ENCODE data around the gene BRI3. TPM values are rescaled to one million over a fixed set of nuclear protein-coding genes. Genes with fewer than 3 reads are reported as not detected.
A peak's percentile ranks its signal among the peaks of the same experiment; 100 is the strongest.

BRI3 gene
- total RNA-seq (100 to 1,000 TPM in 4 of 7 donors, 10 to 100 TPM in 3; 59.3 to 264 (median 191) TPM), polyA plus RNA-seq (100 to 1,000 TPM in 2 of 3 donors, 10 to 100 TPM in 1; 100.0 to 229 (median 164) TPM)
- long read RNA-seq, donor 1, transcript BRI3-201 (3 exons, 780 nt): major isoform, 139 of 152 reads
- long read RNA-seq, donor 1, partial matches to known transcripts: 12 of 152 reads
- long read RNA-seq, donor 1, other reads (novel, unspliced or antisense): 0 of 152 reads
- long read RNA-seq, donor 2, transcript BRI3-201 (3 exons, 780 nt): major isoform, 105 of 115 reads
- long read RNA-seq, donor 2, partial matches to known transcripts: 8 of 115 reads
- long read RNA-seq, donor 2, other reads (novel, unspliced or antisense): 0 of 115 reads

GRCh38 chr7:98280791-98281756, at the start of gene BRI3:
TSS of gene BRI3 (plus strand) at chr7:98281686. CDS start at chr7:98281796, 110 bp downstream.
- H3K27ac ChIP-seq: peak within 1 kb of the TSS; percentile 82 to 98 (median 94)
- H3K27me3 ChIP-seq (replicated peaks in 1 of 7): no peaks in the 10 kb centered on the region
- peak; percentile 97 for DNase-seq
- H3K4me1 ChIP-seq: peaks cover 34 to 66% (median 47%) of the 10 kb centered on the region in 6 donors
- no peaks in the 10 kb centered on the region for H3K9me3 ChIP-seq
- WGBS, 5 donors: 0 to 1% (median 1%) methylated on average over 29 to 91 of the region's 92 CpGs
- intact Hi-C loops (cut with DNase I; ENCODE audit: low total_unique reads): no loop called here
- peak within 1 kb of the TSS; percentile 61 to 94 (median 80) for H3K4me3 ChIP-seq
- peak; percentile 15 to 92 (median 65) for TF ChIP-seq POLR2A (IDR thresholded peaks at IDR 0.05)
- TF ChIP-seq POLR2AphosphoS5 (IDR thresholded peaks at IDR 0.05): peak; percentile 92 to 98 (median 94)
- peak in 4 of 11 experiments; percentile 7 to 54 (median 28) for TF ChIP-seq CTCF (IDR thresholded peaks at IDR 0.05 in 8 of 11, conservative IDR thresholded peaks at IDR 0.05 in 3 of 11)
- peaks cover 0 to 32% (median 0%) of the 10 kb centered on the region in 6 donors for H3K36me3 ChIP-seq

GRCh38 chr7:98232263-98232585, 49.3 kb upstream of the BRI3 start:
- H3K36me3 ChIP-seq: peaks cover 0 to 98% (median 68%) of the 10 kb centered on the region in 6 donors

GRCh38 chr7:98232799-98233198, 48.7 kb upstream of the BRI3 start:
- H3K36me3 ChIP-seq: peaks cover 0 to 98% (median 67%) of the 10 kb centered on the region in 6 donors

More at GRCh38 chr7:98232263-98232585, 49.3 kb upstream of the BRI3 start:
- Histone ChIP-seq H3K9me3 (no peaks in the 10 kb centered on the region), H3K27ac (no peak overlapping the region), H3K27me3 (replicated peaks in 1 of 7) (no peaks in the 10 kb centered on the region), H3K4me1 (peaks cover 0 to 11% (median 0%) of the 10 kb centered on the region in 6 donors), H3K4me3 (no peak overlapping the region)
- WGBS, 5 donors: 80 to 90% (median 86%) methylated on average over 8 of the region's 8 CpGs; no CpG with 5 or more reads in 1 of the 5 donors
- DNase-seq: no peak
- no peak for TF ChIP-seq POLR2A (IDR thresholded peaks at IDR 0.05)
- TF ChIP-seq CTCF (IDR thresholded peaks at IDR 0.05 in 8 of 11, conservative IDR thresholded peaks at IDR 0.05 in 3 of 11): no peak
- intact Hi-C loops (cut with DNase I; ENCODE audit: low total_unique reads): loop anchor here (10.0 kb wide), 1 partner anchor 207 kb away; no protein-coding TSS in a partner anchor

More at GRCh38 chr7:98232799-98233198, 48.7 kb upstream of the BRI3 start:
- Histone ChIP-seq H3K4me3 (no peak overlapping the region), H3K4me1 (peaks cover 0 to 11% (median 0%) of the 10 kb centered on the region in 6 donors), H3K27ac (no peak overlapping the region), H3K9me3 (no peaks in the 10 kb centered on the region), H3K27me3 (replicated peaks in 1 of 7) (no peaks in the 10 kb centered on the region)
- no peak for DNase-seq
- no peak for TF ChIP-seq POLR2A (IDR thresholded peaks at IDR 0.05)
- TF ChIP-seq CTCF (IDR thresholded peaks at IDR 0.05 in 8 of 11, conservative IDR thresholded peaks at IDR 0.05 in 3 of 11): no peak
- no peak for TF ChIP-seq POLR2AphosphoS5 (IDR thresholded peaks at IDR 0.05)
- WGBS, 5 donors: 88 to 97% (median 93%) methylated on average over 15 to 16 of the region's 16 CpGs
- intact Hi-C loops (cut with DNase I; ENCODE audit: low total_unique reads): loop anchor here (10.0 kb wide), 1 partner anchor 208 kb away; no protein-coding TSS in a partner anchor

Measured in spleen (tissue), 13 donors.